Stimulated activated CD8-positive, alpha-beta memory T cell treated with anti-CD3 and anti-CD28 coated beads, Interleukin-7, amount 100 ng/mL, for 48 hours (primary cell): ENCODE data around the gene MGAT3.
"Not testable (repeated sequence)": the region's sequence is repeated elsewhere in the genome, so short reads cannot be mapped to it uniquely, and the experiment has no call there.

Experiments used
- DNase-seq, 2 donors: peaks; one replicate each; pipeline ENCODE4 v3.0.0-alpha.2; 2020; ENCODE audit warnings: low read depth in 1 of 2; ENCODE audit errors: extremely low read depth in 1 of 2

The MGAT3 gene, protein sequence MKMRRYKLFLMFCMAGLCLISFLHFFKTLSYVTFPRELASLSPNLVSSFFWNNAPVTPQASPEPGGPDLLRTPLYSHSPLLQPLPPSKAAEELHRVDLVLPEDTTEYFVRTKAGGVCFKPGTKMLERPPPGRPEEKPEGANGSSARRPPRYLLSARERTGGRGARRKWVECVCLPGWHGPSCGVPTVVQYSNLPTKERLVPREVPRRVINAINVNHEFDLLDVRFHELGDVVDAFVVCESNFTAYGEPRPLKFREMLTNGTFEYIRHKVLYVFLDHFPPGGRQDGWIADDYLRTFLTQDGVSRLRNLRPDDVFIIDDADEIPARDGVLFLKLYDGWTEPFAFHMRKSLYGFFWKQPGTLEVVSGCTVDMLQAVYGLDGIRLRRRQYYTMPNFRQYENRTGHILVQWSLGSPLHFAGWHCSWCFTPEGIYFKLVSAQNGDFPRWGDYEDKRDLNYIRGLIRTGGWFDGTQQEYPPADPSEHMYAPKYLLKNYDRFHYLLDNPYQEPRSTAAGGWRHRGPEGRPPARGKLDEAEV

DNA sequence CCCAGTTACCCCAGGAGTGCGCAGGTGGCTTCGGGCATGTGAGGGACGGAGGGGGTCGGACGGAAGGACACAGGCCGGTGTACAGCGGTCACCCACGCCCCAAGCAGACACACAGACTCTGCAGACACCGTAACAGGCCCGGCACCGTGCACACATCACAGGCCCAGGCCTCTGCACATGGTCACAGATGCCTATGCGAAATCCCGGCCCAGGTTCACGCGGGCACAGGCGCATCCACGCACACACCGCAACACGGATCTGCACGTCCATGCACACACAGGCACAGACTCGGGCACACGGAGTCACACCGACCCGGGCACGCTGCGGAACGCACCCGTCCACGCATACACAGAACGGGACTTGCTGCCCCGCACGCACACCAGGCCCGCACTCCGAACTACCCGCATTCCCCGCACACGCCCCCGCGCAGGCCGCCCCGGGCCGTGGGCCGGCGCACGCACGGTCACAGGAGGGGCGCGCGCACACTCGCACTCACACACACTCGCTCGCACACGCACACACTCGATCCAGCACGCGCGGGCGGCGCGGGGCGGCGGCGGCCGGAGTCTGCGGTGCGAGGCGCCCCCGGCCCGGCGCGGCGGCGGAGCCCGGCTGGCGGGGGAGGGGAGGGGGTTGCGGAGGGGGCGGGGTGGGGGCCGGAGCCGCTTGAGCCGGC lies at the start of gene MGAT3:
Gene MGAT3 (plus strand): TSS at position 491 of the 676 bp plus-strand sequence. CDS start 30,336 bp downstream, outside the sequence.
- no peak for DNase-seq

DNA sequence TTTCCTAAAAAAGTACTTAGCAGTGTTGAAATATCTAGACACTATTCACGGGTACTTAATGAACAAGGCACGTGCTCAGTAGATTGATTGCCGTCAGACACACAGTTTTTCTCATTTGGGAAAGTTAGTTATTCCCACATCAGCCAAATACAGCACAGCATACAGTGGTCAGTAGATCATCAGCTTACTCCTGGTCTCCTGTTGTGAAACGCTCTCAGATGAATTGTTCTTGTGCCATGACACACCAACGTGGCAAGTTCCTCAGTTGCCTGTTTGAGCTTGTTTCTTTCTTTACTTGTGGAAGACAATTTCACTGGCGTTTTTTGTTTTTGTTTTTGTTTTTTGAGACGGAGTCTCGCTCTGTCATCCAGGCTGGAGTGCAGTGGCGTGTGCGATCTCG lies 48.6 kb upstream of the MGAT3 start:
- no peak for DNase-seq

DNA sequence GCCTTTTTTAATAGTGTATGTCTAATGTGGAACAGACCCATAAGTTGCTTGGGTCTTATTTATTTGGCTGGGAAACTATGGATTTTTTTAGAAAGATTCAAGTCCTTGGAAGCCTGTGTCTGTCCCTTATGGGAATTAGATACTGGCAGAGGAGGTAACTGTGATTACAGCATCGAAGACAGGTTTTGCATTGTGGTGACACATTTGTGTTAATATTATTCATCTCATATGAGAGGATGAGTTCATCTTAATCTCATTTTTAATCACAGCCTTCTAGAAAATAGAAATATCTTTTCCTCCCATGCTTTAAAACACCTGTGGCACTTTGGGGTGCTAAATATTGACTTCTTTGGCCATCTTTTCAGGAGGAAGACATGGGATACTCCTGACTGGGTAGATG lies 48.0 kb upstream of the MGAT3 start:
- no peak for DNase-seq

DNA sequence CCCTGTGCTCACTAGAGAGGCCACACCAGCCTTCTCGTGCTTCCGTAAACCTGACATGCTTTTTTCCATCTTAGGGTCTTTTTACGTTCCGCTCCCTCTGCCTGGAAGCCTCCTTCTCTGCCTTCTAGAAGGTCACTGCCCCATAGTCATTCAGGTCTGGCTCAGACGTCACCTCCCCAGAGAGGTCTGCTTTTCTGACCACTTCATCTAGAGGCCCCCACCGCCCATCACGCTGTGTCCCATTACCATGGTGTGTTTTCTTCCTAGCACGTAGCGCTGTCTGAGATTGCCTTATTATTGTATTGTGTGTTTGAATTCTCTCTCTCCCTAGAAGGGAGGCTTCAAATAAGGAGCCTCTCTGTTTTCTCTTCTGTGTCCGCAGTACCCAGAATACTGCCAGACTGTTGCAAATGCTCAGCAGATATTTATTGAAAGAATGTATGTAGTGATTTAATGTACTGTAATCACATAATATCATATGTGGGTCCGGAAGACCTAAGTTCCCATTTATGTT lies 47.2 kb upstream of the MGAT3 start:
- no peak for DNase-seq

DNA sequence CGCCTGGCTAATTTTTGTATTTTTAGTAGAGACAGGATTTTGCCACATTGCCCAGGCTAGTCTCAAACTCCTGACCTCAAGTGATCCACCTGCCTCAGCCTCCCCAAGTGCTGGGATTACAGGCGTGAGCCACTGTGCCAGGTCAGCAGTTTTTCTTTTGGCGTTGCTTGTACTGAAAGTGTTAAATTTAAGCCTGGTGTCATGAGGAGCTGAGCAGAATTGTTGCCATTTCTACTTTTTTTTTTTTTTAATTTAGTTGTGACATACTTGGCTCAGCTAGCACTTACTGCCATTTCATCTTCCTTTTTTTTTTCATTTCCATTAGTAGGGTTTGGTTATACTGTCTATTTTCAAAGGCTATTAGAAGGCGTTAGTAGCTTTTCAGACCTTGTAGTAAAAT lies 46.5 kb upstream of the MGAT3 start:
- no peak for DNase-seq

DNA sequence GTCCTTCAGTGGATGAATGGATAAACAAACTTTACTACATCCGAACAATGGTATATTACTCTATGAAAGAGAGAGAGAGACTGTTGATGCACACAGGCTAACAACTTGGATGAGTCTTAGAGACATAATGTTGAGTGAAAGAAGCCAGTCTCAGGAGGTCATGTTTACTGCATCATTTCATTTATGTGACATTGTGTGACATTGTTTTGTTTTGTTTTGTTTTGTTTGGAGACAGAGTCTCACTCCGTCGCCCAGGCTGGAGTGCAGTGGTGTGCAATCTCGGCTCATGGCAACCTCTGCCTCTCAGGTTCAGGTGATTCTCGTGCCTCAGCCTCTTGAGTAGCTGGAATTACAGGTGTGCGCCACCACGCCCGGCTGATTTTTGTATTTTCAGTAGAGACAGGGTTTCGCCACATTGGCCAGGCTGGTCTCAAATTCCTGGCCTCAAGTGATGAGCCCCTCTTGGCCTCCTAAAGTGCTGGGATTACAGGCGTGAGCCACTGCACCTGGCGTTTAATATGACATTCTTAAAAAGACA lies 44.9 kb upstream of the MGAT3 start:
- DNase-seq = not testable (repeated sequence)

DNA sequence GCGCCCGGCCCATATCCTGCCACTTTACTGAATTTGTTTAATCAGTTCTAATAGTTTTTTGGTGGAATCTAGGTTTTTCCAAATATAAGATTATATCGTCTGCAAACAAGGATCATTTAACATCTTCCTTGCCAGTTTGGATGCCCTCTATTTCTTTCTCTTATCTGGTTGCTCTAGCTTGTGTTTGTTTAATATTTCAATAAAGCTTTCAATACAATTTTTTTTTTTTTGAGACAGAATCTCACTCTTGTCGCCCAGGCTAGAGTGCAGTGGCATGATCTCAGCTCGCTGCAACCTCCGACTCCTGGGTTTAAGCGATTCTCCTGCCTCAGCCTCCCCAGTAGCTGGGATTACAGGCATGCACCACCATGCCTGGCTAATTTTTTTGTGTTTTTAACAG lies 43.6 kb upstream of the MGAT3 start:
- not testable (repeated sequence) for DNase-seq

DNA sequence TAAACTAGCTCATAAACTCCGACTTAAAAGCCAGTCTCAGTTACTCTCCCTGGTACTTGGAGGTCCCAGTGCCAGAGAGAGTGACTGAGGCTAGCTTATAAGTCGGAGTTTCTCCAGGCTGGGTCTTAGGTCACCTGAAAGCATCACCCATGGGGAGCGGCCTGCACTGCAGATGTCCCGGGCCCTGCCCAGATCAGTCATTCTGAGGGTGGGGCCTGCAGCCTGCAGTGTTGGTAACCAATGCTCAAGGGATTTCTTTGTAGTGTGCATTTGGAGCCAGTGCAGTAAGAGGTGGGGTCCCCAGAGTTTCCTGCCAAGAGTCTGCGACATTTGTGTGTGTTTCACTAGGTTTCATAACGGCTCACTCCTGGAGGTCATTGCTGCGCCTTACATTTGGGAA lies 42.4 kb upstream of the MGAT3 start:
- no peak for DNase-seq

DNA sequence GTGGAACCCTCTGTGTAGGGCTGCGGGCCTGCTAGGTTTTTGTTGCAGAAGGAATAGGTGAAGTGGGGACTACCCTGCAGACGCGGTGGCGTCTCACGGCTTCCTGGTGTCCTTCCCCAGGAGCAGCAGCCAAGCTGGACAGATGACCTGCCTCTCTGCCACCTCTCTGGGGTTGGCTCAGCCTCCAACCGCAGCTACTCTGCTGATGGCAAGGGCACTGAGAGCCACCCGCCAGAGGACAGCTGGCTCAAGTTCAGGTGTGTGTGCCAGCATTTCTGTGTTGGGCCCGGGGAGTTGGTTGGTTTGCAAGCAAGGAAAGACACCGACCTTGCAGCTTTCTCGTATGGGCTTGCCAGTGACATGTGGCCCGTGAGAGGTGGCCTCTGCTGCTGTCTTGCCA lies 41.9 kb upstream of the MGAT3 start:
- DNase-seq = no peak

DNA sequence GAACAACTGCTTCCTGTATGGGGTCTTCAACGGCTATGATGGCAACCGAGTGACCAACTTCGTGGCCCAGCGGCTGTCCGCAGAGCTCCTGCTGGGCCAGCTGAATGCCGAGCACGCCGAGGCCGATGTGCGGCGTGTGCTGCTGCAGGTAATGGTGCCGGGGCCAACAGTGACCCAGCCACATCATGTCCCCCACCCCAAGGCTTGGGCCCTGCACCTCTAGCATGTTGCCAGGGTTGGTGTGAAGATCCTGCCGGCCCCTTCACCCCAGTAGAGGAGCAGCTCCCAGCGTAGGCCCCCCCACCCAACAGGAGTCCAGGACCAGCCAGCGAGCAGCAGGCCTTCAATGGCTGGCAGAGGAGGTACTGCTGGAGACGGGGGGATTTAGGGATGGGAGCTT lies 41.3 kb upstream of the MGAT3 start:
- no peak for DNase-seq

DNA sequence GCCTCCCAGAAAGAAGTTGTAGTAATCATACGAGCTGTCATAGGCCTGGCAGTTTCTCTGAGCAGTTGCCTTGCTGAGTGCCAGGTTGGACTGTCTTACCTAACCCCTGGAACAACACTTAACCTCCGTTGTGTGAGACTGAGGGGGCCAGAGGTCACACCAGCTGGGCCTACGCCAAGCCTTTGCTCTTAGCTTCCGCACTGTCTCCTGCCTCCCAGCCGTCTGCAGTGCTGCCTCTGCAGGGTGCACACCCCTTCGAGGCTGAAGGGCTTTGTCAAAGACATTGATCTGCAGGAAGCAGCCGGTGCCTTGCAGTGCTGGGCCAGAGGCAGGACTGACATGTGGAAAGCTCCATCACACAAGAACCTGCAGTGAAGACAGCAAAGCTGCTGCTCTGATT lies 40.5 kb upstream of the MGAT3 start:
- no peak for DNase-seq

DNA sequence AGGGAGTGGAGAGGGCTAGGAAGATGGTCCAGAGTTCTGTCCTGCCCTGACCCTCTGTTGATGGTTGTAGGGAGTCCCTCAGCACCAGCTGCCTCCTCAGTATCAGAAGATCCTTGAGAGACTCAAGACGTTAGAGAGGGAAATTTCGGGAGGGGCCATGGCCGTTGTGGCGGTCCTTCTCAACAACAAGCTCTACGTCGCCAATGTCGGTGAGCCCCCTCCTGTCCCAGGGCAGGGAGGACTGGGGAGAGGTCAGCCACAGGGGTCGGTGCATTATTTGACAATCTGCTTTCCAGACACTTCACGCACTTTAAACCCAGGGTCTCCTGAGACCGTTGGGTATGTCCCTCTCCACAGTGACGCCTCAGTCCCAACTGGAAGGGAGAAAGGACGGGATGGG lies 39.2 kb upstream of the MGAT3 start:
- no peak for DNase-seq

DNA sequence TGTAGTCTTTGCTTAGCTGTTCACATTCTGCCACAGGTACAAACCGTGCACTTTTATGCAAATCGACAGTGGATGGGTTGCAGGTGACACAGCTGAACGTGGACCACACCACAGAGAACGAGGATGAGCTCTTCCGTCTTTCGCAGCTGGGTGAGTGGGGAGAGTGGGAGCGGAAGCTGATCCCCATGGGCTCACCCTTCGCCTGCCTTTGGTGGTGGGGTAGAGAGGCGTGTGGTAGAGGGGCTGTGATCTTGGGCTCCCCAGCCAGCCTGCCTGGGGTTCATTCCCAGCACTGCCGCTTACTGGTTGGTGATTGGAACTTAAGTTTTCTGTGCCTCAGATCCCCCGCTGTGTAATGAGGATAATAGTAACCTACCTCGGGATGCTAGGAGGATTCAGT lies 38.1 kb upstream of the MGAT3 start:
- no peak for DNase-seq

DNA sequence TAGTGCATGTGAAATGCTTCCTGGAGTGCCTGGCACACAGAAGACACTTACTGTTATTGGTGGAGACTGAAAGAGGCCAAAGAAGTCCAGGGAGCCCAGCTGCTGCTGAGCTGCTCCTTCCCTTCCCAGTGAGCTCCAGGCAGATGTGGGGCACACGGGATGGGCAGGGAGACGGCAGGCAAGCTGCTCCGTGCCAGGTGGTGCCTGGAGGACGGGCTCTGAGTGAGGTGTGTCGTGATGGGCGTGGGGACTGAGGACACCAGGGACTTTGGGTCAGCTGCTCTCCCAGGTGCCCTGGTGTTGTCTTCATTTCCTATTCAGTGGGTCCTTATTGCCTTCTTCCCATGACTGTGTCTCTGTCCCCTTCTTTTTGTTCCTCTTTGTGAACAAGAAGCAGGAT lies 37.7 kb upstream of the MGAT3 start:
- no peak for DNase-seq

DNA sequence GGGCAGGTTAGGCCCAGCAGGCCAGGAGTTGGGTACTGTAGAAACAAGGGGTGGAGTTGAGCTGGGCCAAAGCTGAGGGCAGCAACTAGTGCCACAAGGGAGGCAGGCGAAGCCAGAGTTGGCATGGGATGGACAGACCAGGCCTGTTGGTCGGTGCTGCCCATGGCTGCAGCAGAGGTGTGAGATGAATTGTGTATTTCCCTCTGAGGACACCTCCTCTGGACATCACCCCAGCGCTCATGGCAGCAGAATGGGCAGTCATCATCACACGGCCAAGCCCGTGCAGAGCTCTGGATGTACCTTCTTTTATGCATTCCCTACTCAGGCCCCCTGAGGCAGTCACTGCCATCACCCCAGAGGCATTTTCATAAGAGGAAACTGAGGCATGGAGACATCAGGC lies 36.9 kb upstream of the MGAT3 start:
- DNase-seq = no peak

DNA sequence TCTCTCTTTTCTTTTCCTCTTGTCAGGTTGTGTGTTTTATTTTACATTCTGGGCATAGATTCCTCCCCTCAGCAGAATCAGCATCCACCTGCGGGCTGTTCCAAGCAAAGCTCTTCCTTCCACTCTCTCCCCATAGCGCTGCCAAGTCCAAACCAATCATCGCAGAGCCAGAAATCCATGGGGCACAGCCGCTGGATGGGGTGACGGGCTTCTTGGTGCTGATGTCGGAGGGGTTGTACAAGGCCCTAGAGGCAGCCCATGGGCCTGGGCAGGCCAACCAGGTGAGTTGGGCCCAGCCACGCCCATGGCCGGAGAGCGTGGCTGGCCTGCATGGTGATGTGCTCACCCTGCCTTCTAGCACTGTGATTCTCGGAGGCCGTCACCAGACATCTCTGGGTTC lies 35.1 kb upstream of the MGAT3 start:
- DNase-seq = no peak

DNA sequence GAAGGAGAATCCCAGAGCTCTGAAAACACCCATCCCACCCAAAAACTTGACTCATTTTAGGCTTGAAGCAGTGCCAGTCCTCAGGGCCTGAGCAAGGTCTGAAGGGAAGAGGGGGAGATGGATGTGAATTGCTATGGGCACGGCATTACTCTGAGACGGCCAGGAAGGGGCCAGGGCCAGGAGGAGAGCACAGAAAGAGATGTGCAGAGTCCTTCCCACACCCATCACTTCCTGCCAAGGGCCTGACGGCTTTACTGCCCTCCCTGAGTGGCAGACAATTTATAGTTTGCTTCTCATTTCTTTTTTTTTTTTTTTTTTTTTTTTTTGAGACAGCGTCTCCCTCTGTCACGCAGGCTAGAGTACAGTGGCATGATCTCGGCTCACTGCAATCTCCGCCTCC lies 34.7 kb upstream of the MGAT3 start:
- no peak for DNase-seq

DNA sequence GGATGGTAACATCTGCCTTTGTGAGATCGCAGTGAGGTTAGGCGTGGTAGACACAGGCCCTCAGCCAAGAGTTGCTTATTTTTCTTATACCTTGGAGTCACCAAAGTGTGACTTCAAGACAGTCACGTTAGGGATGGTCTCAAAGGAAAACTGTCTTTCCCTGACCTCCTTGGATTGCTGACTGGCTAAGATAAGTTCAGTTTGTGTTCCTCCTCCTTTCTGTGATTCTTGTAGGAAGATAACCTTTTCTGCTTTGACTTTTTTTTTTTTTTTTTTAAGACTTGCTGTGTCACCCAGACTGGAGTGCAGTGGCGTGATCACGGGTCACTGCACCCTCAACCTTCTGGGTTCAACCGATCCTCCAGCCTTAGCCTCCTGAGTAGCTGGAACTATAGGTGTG lies 34.1 kb upstream of the MGAT3 start:
- no peak for DNase-seq

DNA sequence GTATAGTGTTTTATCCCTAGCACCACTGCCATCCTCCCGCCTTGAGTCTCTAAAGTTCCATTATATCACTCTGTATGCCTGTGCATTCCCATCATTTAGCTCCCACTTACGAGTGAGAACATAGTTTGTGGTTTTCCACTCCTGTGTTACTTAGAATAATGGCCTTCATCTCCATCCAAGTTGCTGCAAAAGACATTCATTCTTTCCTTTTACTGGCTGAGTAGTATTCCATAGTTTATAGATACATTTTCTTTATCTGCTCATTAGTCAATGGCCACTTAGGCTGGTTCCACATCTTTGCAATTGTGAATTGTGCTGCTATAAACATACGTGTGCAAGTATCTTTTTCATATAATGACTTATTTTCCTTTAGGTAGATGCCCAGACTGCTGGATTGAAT lies 32.8 kb upstream of the MGAT3 start:
- DNase-seq = no peak

DNA sequence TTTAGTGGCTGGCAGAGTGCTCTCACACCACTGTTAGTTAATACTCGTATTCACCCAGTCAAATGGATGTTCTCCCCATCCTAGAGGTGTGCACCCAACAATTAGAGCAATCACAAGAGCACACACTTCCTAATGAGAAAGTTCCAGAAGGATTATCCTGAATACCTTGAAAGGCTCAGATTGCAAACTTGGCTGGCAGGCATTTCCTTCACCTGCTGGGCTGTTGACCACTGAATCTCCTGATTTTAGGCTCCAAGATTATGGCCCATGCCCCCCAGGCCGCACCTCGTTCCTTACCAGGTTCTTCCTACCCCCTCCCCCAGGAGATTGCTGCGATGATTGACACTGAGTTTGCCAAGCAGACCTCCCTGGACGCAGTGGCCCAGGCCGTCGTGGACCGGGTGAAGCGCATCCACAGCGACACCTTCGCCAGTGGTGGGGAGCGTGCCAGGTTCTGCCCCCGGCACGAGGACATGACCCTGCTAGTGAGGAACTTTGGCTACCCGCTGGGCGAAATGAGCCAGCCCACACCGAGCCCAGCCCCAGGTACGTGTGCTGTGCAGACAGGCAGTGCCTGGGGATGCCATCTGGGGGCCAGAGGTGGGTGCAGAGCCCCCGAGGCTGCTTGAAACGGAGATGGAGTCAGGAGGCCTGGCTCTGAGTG lies 30.3 kb upstream of the MGAT3 start:
- DNase-seq = no peak
